Fibroblast of the aortic adventitia (primary cell): ENCODE results near the gene ZNRF1. TPM values are rescaled to one million over a fixed set of nuclear protein-coding genes. Genes with fewer than 3 reads are reported as not detected.

Source experiments
- DNase-seq: peaks from one replicate; pipeline ENCODE4 v3.0.0-alpha.2; 2010; ENCODE audit warnings: low read depth
- H3K4me3 ChIP-seq: 2 replicates; pipeline ENCODE4 v1.5.1; 2011; ENCODE audit warnings: low read depth, mild to moderate bottlenecking, control low read depth, low read length, moderate library complexity
- CTCF ChIP-seq: IDR thresholded peaks from 2 replicates; pipeline ENCODE4 v1.5.1; 2011; ENCODE audit warnings: mild to moderate bottlenecking, low read length, control low read depth, inconsistent platforms; ENCODE audit not compliant: insufficient read depth
- total RNA-seq: library from RNA; depleted of rRNA; stranded (reverse); fragments of >200 nt; gene quantifications from 2 replicates; pipeline ENCODE4 v1.2.3, GENCODE V29; 2012; ENCODE audit warnings: low replicate concordance

Gene ZNRF1
- total RNA-seq, 1 donor, result 14.5 TPM

- H3K4me3 ChIP-seq, result no peak overlapping the region
- DNase-seq, result no peak
- no peak for TF ChIP-seq CTCF
These were observed 115.5 kb downstream of the ZNRF1 start for GRCh38 chr16:75114179-75114945.

GRCh38 chr16:75114946-75115825 is 116.4 kb downstream of the ZNRF1 start:
- no peak overlapping the region for H3K4me3 ChIP-seq
- no peak for TF ChIP-seq CTCF
- no peak for DNase-seq

GRCh38 chr16:75116081-75116910 is 117.5 kb downstream of the ZNRF1 start, which contains the start of gene LDHD:
Gene LDHD (minus strand): TSS chr16:75116780. CDS start chr16:75116720, 60 bp downstream.
- TF ChIP-seq CTCF, result no peak
- peak within 1 kb of the TSS; percentile 47 for H3K4me3 ChIP-seq
- peak; percentile 40 for DNase-seq

GRCh38 chr16:75116911-75117245 is 118.1 kb downstream of the ZNRF1 start:
- no peak for TF ChIP-seq CTCF
- H3K4me3 ChIP-seq, result no peak overlapping the region
- no peak for DNase-seq

- no peak for DNase-seq
- H3K4me3 ChIP-seq, result no peak overlapping the region
- TF ChIP-seq CTCF, result no peak
These were observed 120.2 kb downstream of the ZNRF1 start for GRCh38 chr16:75118943-75119539.

- H3K4me3 ChIP-seq, result no peak overlapping the region
- TF ChIP-seq CTCF, result no peak
- DNase-seq, result no peak
These were observed 121.4 kb downstream of the ZNRF1 start for GRCh38 chr16:75120253-75120652.
